Activated naive CD4-positive, alpha-beta T cell treated with Interleukin-2 at 50 U/mL for 16 hours (primary cell): ENCODE data around the gene CTSL.
"Not testable (repeated sequence)": the region's sequence is repeated elsewhere in the genome, so short reads cannot be mapped to it uniquely, and the experiment has no call there.

Experiments
- DNase-seq: peaks from one replicate; pipeline ENCODE4 v3.0.0-alpha.2; 2020

CTSL gene

GRCh38 chr9:87725356-87725899 is 491 bp upstream of the CTSL start:
- DNase-seq: no peak

GRCh38 chr9:87729246-87729645 is 3.3 kb downstream of the CTSL start:
- DNase-seq: no peak

GRCh38 chr9:87731321-87731720 is 5.4 kb downstream of the CTSL start:
- DNase-seq: no peak

- no peak for DNase-seq
Observed at GRCh38 chr9:87732344-87732743, 6.4 kb downstream of the CTSL start.

GRCh38 chr9:87732756-87733155 is 6.8 kb downstream of the CTSL start:
- no peak for DNase-seq

- DNase-seq: no peak
Observed at GRCh38 chr9:87733273-87734052, 7.5 kb downstream of the CTSL start.

GRCh38 chr9:87734106-87734505 is 8.2 kb downstream of the CTSL start:
- DNase-seq: no peak

- DNase-seq: no peak
Observed at GRCh38 chr9:87739546-87739945, 13.6 kb downstream of the CTSL start.

- no peak for DNase-seq
Observed at GRCh38 chr9:87740209-87740608, 14.3 kb downstream of the CTSL start.

GRCh38 chr9:87741326-87741725 is 15.4 kb downstream of the CTSL start:
- DNase-seq: no peak

GRCh38 chr9:87741891-87742290 is 16.0 kb downstream of the CTSL start:
- no peak for DNase-seq

GRCh38 chr9:87742813-87743428 is 17.0 kb downstream of the CTSL start:
- no peak for DNase-seq

- not testable (repeated sequence) for DNase-seq
Observed at GRCh38 chr9:87744247-87744646, 18.3 kb downstream of the CTSL start.

- DNase-seq: no peak
Observed at GRCh38 chr9:87746186-87746585, 20.3 kb downstream of the CTSL start.

GRCh38 chr9:87748881-87749280 is 23.0 kb downstream of the CTSL start:
- no peak for DNase-seq

GRCh38 chr9:87749335-87750035 is 23.6 kb downstream of the CTSL start:
- DNase-seq: no peak

- DNase-seq: no peak
Observed at GRCh38 chr9:87750726-87751125, 24.8 kb downstream of the CTSL start.

GRCh38 chr9:87751423-87751822 is 25.5 kb downstream of the CTSL start:
- no peak for DNase-seq

GRCh38 chr9:87751868-87752267 is 25.9 kb downstream of the CTSL start:
- DNase-seq: no peak

- no peak for DNase-seq
Observed at GRCh38 chr9:87753313-87753712, 27.4 kb downstream of the CTSL start.

- not testable (repeated sequence) for DNase-seq
Observed at GRCh38 chr9:87758330-87758729, 32.4 kb downstream of the CTSL start.

GRCh38 chr9:87759980-87760379 is 34.1 kb downstream of the CTSL start:
- not testable (repeated sequence) for DNase-seq

GRCh38 chr9:87760529-87760928 is 34.6 kb downstream of the CTSL start:
- no peak for DNase-seq

GRCh38 chr9:87763286-87763685 is 37.4 kb downstream of the CTSL start:
- DNase-seq: no peak
